Measurements from ENCODE around the gene HSPA12A.

HSPA12A gene

GRCh38 chr10:116625845-116626244 is 116.5 kb downstream of the HSPA12A start:
- Histone ChIP-seq H3K27ac (ENCODE audit: low read length) (no peak overlapping the region), H3F3A (ENCODE audit: insufficient read depth, low read length) (no peaks in the 10 kb centered on the region), H3K27me3 (replicated peaks; ENCODE audit: insufficient read depth, low read length) (no peaks in the 10 kb centered on the region), H2AFZ (ENCODE audit: low read length) (no peak overlapping the region), H3K4me2 (ENCODE audit: low read depth, low read length) (no peak overlapping the region), H3K79me2 (ENCODE audit: low read length) (no peaks in the 10 kb centered on the region), H3K4me3 (ENCODE audit: low read length) (no peak overlapping the region), H4K20me1 (ENCODE audit: insufficient read depth, low read length) (no peaks in the 10 kb centered on the region), H3K9me3 (replicated peaks; ENCODE audit: insufficient read depth, low read length) (no peaks in the 10 kb centered on the region), H3K9ac (ENCODE audit: low read length) (no peak overlapping the region), H3K36me3 (replicated peaks; ENCODE audit: insufficient read depth, low read length) (no peaks in the 10 kb centered on the region), H3K4me1 (ENCODE audit: low read length) (no peaks in the 10 kb centered on the region), H3K9me2 (replicated peaks; ENCODE audit: insufficient read depth, low read length) (no peaks in the 10 kb centered on the region)
- TF ChIP-seq EZH2phosphoT487 (IDR thresholded peaks at IDR 0.05; ENCODE audit: low read length) (no peak), EZH2 (optimal IDR thresholded peaks at IDR 0.05; ENCODE audit: low read depth, low read length) (no peak)
- no peak for DNase-seq

- Histone ChIP-seq H3K4me3 (ENCODE audit: low read length) (no peak overlapping the region), H3K9ac (ENCODE audit: low read length) (no peak overlapping the region), H2AFZ (ENCODE audit: low read length) (no peak overlapping the region), H4K20me1 (ENCODE audit: insufficient read depth, low read length) (no peaks in the 10 kb centered on the region), H3K4me1 (ENCODE audit: low read length) (no peaks in the 10 kb centered on the region), H3K27ac (ENCODE audit: low read length) (no peak overlapping the region), H3K9me3 (replicated peaks; ENCODE audit: insufficient read depth, low read length) (no peaks in the 10 kb centered on the region), H3K4me2 (ENCODE audit: low read depth, low read length) (no peak overlapping the region), H3K36me3 (replicated peaks; ENCODE audit: insufficient read depth, low read length) (no peaks in the 10 kb centered on the region), H3K9me2 (replicated peaks; ENCODE audit: insufficient read depth, low read length) (no peaks in the 10 kb centered on the region), H3F3A (ENCODE audit: insufficient read depth, low read length) (no peaks in the 10 kb centered on the region), H3K27me3 (replicated peaks; ENCODE audit: insufficient read depth, low read length) (no peaks in the 10 kb centered on the region), H3K79me2 (ENCODE audit: low read length) (no peaks in the 10 kb centered on the region)
- TF ChIP-seq EZH2 (optimal IDR thresholded peaks at IDR 0.05; ENCODE audit: low read depth, low read length) (no peak), EZH2phosphoT487 (IDR thresholded peaks at IDR 0.05; ENCODE audit: low read length) (no peak)
- TF ChIP-seq, protein P1, sequence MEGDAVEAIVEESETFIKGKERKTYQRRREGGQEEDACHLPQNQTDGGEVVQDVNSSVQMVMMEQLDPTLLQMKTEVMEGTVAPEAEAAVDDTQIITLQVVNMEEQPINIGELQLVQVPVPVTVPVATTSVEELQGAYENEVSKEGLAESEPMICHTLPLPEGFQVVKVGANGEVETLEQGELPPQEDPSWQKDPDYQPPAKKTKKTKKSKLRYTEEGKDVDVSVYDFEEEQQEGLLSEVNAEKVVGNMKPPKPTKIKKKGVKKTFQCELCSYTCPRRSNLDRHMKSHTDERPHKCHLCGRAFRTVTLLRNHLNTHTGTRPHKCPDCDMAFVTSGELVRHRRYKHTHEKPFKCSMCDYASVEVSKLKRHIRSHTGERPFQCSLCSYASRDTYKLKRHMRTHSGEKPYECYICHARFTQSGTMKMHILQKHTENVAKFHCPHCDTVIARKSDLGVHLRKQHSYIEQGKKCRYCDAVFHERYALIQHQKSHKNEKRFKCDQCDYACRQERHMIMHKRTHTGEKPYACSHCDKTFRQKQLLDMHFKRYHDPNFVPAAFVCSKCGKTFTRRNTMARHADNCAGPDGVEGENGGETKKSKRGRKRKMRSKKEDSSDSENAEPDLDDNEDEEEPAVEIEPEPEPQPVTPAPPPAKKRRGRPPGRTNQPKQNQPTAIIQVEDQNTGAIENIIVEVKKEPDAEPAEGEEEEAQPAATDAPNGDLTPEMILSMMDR (IDR thresholded peaks at IDR 0.05; ENCODE audit: low read length): no peak
- DNase-seq: no peak
Measured at GRCh38 chr10:116621934-116622655, 120.3 kb downstream of the HSPA12A start.

DNA sequence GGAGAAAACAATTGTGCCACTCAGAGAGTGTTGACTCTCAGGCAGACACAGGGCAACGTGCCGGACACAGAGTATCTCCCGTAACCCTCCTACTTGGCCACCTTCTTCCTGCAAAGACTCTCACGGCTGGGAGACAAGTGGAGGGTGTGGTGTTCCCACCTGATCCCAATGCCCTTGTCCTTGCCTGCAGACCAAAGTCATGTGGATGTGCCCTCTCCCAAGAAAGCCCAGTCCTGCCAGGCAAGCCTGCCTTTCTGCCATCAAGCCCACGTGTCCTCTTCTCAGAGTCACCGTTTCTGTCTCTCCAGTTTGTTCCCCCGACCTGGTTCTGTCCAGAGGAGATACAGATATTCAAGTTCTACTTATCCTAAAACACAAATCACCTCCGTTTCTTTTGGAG is 120.9 kb downstream of the HSPA12A start:
- Histone ChIP-seq H2AFZ (ENCODE audit: low read length) (no peak overlapping the region), H3K4me2 (ENCODE audit: low read depth, low read length) (no peak overlapping the region), H3K79me2 (ENCODE audit: low read length) (no peaks in the 10 kb centered on the region), H3K36me3 (replicated peaks; ENCODE audit: insufficient read depth, low read length) (no peaks in the 10 kb centered on the region), H3F3A (ENCODE audit: insufficient read depth, low read length) (no peaks in the 10 kb centered on the region), H4K20me1 (ENCODE audit: insufficient read depth, low read length) (no peaks in the 10 kb centered on the region), H3K9ac (ENCODE audit: low read length) (no peak overlapping the region), H3K9me3 (replicated peaks; ENCODE audit: insufficient read depth, low read length) (no peaks in the 10 kb centered on the region), H3K27ac (ENCODE audit: low read length) (no peak overlapping the region), H3K9me2 (replicated peaks; ENCODE audit: insufficient read depth, low read length) (no peaks in the 10 kb centered on the region), H3K27me3 (replicated peaks; ENCODE audit: insufficient read depth, low read length) (no peaks in the 10 kb centered on the region), H3K4me3 (ENCODE audit: low read length) (no peak overlapping the region), H3K4me1 (ENCODE audit: low read length) (no peaks in the 10 kb centered on the region)
- no peak for DNase-seq
- TF ChIP-seq EZH2phosphoT487 (IDR thresholded peaks at IDR 0.05; ENCODE audit: low read length): no peak
- TF ChIP-seq, protein P1 (IDR thresholded peaks at IDR 0.05; ENCODE audit: low read length): no peak
- no peak for TF ChIP-seq EZH2 (optimal IDR thresholded peaks at IDR 0.05; ENCODE audit: low read depth, low read length)

Data from MM.1S (cell line).